ENCODE measurements around the gene TNP2.

TNP2 gene

GRCh38 chr16:11312718-11313492 is 43.8 kb upstream of the TNP2 start:
- H3K27ac ChIP-seq = no peak overlapping the region
- TF ChIP-seq CTCF (IDR thresholded peaks at IDR 0.05) (no peak), ZFX (IDR thresholded peaks at IDR 0.05; ENCODE audit: borderline replicate concordance) (no peak)

DNA sequence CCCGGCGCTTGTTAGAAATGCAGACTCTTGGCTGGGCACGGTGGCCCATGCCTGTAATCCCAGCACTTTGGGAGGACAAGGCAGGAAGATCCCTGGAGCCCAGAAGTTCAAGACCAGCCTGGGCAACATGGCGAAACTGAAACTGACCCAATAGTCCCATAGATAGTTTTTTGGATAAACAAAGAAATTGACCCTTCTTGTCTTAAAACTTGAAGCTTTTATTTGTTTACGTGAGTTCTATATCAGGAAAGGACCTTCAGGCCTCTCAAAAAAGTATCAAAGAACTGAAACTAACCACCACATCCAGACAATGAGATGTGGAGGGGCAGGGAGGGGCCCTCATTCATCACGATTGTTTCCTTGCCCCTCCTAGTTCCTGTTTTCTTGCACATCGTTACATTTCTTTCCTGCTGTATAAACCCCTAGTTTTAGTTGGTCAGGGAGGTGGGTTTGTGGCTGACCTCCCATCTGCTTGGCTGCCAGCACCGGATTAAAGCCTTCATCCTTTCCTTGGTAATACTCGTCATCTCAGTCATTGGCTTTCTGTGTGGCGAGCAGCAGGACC is 42.0 kb upstream of the TNP2 start:
- H3K27ac ChIP-seq = no peak overlapping the region
- TF ChIP-seq CTCF (IDR thresholded peaks at IDR 0.05) (no peak), ZFX (IDR thresholded peaks at IDR 0.05; ENCODE audit: borderline replicate concordance) (no peak)

DNA sequence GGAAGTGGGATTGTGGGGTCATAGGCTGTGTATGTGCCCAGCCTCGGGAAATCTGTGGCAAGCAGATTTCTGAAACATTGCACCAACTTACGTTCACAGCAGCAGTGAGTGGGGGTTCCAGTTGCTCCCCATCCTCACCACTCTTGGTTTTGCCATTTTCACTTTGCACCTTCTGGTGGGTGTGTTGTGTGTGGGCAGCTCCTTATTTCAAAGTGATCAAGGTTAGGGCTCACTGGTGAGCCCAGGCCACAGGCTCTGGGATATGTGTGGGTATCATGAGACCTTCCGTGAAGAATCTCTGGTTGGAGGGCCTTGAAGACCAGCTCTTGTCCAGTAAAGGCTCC is 41.5 kb upstream of the TNP2 start:
- TF ChIP-seq CTCF (IDR thresholded peaks at IDR 0.05) = no peak
- no peak for TF ChIP-seq ZFX (IDR thresholded peaks at IDR 0.05; ENCODE audit: borderline replicate concordance)
- no peak overlapping the region for H3K27ac ChIP-seq

- H3K27ac ChIP-seq = no peak overlapping the region
- TF ChIP-seq CTCF (IDR thresholded peaks at IDR 0.05) (no peak), ZFX (IDR thresholded peaks at IDR 0.05; ENCODE audit: borderline replicate concordance) (no peak)
Observed at GRCh38 chr16:11309895-11310633, 40.9 kb upstream of the TNP2 start.

GRCh38 chr16:11308493-11309283 is 39.6 kb upstream of the TNP2 start:
- TF ChIP-seq CTCF (IDR thresholded peaks at IDR 0.05) (no peak), ZFX (IDR thresholded peaks at IDR 0.05; ENCODE audit: borderline replicate concordance) (no peak)
- no peak overlapping the region for H3K27ac ChIP-seq

- no peak overlapping the region for H3K27ac ChIP-seq
- TF ChIP-seq ZFX (IDR thresholded peaks at IDR 0.05; ENCODE audit: borderline replicate concordance) = no peak
- TF ChIP-seq CTCF (IDR thresholded peaks at IDR 0.05) = no peak
Observed at GRCh38 chr16:11307639-11308492, 38.7 kb upstream of the TNP2 start.

All from 22Rv1 (cell line).